Pancreas (tissue), 10 donors: ENCODE results near the gene VWF. TPM values are rescaled to one million over a fixed set of nuclear protein-coding genes. Genes with fewer than 3 reads are reported as not detected.

Experiments used
- ATAC-seq, 4 donors: fragments of 200-7000 bp; cut with Tn5 transposase; one replicate each; pipeline versions ENCODE4 v1.8.0 to v1.9.1; 2020; ENCODE audit warnings: mild to moderate bottlenecking in 4 of 4, moderate library complexity in 4 of 4
- DNase-seq, 6 donors: peaks; one replicate each; pipeline ENCODE4 v3.0.0-alpha.2; 2020
- FAIRE-seq: peaks from 2 replicates; lab custom pipeline; 2012; peaks lifted over from hg19 to GRCh38; lab: Jason Lieb, UNC
- H3K27ac ChIP-seq, 4 donors: fragments of 200-600 bp; sonication (generic); 1 replicate in 3 of 4; 2 replicates in 1 of 4; pipeline versions ENCODE4 v1.5.0 to v1.8.0; 2020
- H3K27me3 ChIP-seq, 4 donors: fragments of 200-600 bp; one replicate each; pipeline ENCODE4 v1.8.0; 2021
- H3K36me3 ChIP-seq, 3 donors: fragments of 200-600 bp; sonication (generic) in 1 of 3; one replicate each; pipeline versions ENCODE4 v1.5.0 to v1.8.0; 2020 to 2021
- H3K4me1 ChIP-seq, 3 donors: fragments of 200-600 bp; one replicate each; pipeline ENCODE4 v1.8.0; 2021
- H3K4me3 ChIP-seq, 4 donors: fragments of 200-600 bp; sonication (generic) in 2 of 4; one replicate each; pipeline versions ENCODE4 v1.5.0 to v1.8.0; 2020 to 2021
- H3K9me3 ChIP-seq, 4 donors: fragments of 200-600 bp; one replicate each; pipeline ENCODE4 v1.8.0; 2021
- CTCF ChIP-seq, 4 donors: fragments of 200-600 bp; sonication (generic) in 3 of 4; IDR thresholded peaks; one replicate each; pipeline versions ENCODE4 v1.5.0 to v1.8.0; 2021; ENCODE audit warnings: antibody characterized with exemption in 4 of 4
- WGBS, 2 donors: extraction: QIAGEN DNeasy Blood & Tissue Kit; methylation state at CpG; one replicate each; pipeline ENCODE4 v1.1.7; 2013; 5-methylcytosine and 5-hydroxymethylcytosine counted together
- intact Hi-C, 3 donors: fragments of 100-400 bp; cut with DNase I; formaldehyde crosslinking; loops; one replicate each; pipeline versions ENCODE4 v1.11.1 to v1.14.2; 2022
- polyA plus RNA-seq, 2 donors: library from polyadenylated mRNA; stranded (reverse); fragments of 200-250 nt; gene quantifications; one replicate each; pipeline ENCODE4 v1.2.3, GENCODE V29; 2013
- total RNA-seq, 6 donors: library from RNA; stranded (reverse); fragmentation: NEBNext Ultra II Directional in 4 of 6; extraction: Animal tissue kit (Norgen Biotek cat#: 25700) in 4 of 6; gene quantifications; one replicate each; pipeline versions ENCODE4 v1.2.1 to v1.2.4, GENCODE V29; 2021 to 2023
- donor health status: healthy with polysubstance abuse.
- donor health status: DM: no; HTN: no; CAD: no; lungs with moderate emphysema.
- donor health status: DM: no; HTN: no; CAD: no.
- donor health status: control.
- donor health status: control.
- donor health status: Bipolar disorder and iron deficiency.
- donor health status: DM: yes; HTN: yes; CAD: no.
- donor health status: DM: no; HTN: no; CAD: no.
- donor health status: DM: no; HTN: no; CAD: no.
- donor health status: DM: yes; HTN: yes; CAD: no.

The VWF gene
- total and polyA plus RNA-seq, 8 donors, result 15.9 to 53.1 (median 29.1) TPM

GRCh38 chr12:6092784-6093722, 31.4 kb downstream of the VWF start:
- peak in 3 of 4 donors; percentile 38 to 70 (median 62) for ATAC-seq
- 67 to 74% methylated on average over 9 of the region's 9 CpGs for WGBS, 2 donors
- no peaks in the 10 kb centered on the region for H3K4me1 ChIP-seq
- no peaks in the 10 kb centered on the region for H3K9me3 ChIP-seq
- H3K27ac ChIP-seq, result no peak overlapping the region
- TF ChIP-seq CTCF (IDR thresholded peaks at IDR 0.05), result no peak
- intact Hi-C loops, result no loop called here
- no peak overlapping the region for H3K4me3 ChIP-seq
- H3K27me3 ChIP-seq, result no peaks in the 10 kb centered on the region
- H3K36me3 ChIP-seq, result no peaks in the 10 kb centered on the region
- FAIRE-seq, result no peak
- no peak for DNase-seq

GRCh38 chr12:6091786-6092566, 32.5 kb downstream of the VWF start:
- ATAC-seq (no peak), DNase-seq (no peak), FAIRE-seq (no peak)
- Histone ChIP-seq H3K4me1 (no peaks in the 10 kb centered on the region), H3K4me3 (no peak overlapping the region), H3K27me3 (no peaks in the 10 kb centered on the region), H3K9me3 (no peaks in the 10 kb centered on the region), H3K27ac (no peak overlapping the region), H3K36me3 (no peaks in the 10 kb centered on the region)
- TF ChIP-seq CTCF (IDR thresholded peaks at IDR 0.05), result no peak
- WGBS, 2 donors, result 75 to 80% methylated on average over 14 of the region's 14 CpGs
- intact Hi-C loops, result no loop called here

- TF ChIP-seq CTCF (IDR thresholded peaks at IDR 0.05), result no peak
- no peaks in the 10 kb centered on the region for H3K9me3 ChIP-seq
- H3K27me3 ChIP-seq, result no peaks in the 10 kb centered on the region
- intact Hi-C loops, result no loop called here
- no peak for ATAC-seq
- FAIRE-seq, result no peak
- H3K4me1 ChIP-seq, result no peaks in the 10 kb centered on the region
- WGBS, 2 donors, result 56 to 62% methylated on average over 6 of the region's 6 CpGs
- no peak overlapping the region for H3K27ac ChIP-seq
- H3K4me3 ChIP-seq, result no peak overlapping the region
- DNase-seq, result no peak
- no peaks in the 10 kb centered on the region for H3K36me3 ChIP-seq
Measured at GRCh38 chr12:6090803-6091202, 33.7 kb downstream of the VWF start.

DNA sequence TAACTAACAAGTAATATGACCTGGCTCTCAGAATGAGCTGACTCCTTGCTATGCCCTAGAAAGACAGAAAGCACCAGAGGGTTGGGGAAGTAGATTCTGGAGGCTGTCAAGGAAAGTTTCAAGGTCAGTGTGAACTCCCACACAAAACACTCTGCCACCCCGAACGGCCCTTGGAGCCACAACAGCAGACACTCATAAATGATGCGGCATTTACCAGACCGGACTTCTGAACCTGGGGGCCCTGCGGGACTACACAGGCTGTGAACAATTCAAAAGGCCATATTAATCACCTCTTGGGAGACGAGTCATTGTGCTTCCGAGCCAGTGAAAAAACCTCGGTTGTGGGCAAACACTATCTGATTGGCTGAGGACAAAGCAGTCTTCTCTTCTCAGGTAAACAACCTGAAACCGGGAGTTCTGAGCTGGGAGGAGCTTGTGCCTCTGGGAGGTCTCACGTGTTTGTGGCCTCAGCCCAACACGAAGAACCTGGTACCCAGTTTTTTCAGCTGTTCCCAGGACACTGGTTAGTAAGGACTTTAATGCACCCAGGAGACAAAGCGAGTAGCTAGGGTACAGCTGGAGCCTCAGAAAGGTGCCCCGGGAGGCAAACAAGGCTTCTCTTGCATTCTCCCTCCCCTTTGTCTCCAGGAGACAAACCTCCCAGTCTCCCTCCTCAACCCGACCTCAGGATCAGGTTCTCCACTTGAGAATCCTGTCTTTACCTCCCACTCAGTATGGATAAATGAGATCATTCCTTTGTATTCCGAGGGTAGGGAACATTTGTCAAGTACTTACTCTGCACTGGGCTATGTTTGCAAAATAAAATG, 35.3 kb downstream of the VWF start:
- intact Hi-C loops, result no loop called here
- no peaks in the 10 kb centered on the region for H3K27me3 ChIP-seq
- no peaks in the 10 kb centered on the region for H3K4me1 ChIP-seq
- H3K27ac ChIP-seq, result no peak overlapping the region
- ATAC-seq (peak; percentile 67 to 79 (median 74)), DNase-seq (peak in 2 of 6 donors; percentile 14 to 26), FAIRE-seq (no peak)
- no peak overlapping the region for H3K4me3 ChIP-seq
- no peaks in the 10 kb centered on the region for H3K36me3 ChIP-seq
- TF ChIP-seq CTCF (IDR thresholded peaks at IDR 0.05), result no peak
- 17 to 19% methylated on average over 15 of the region's 15 CpGs for WGBS, 2 donors
- H3K9me3 ChIP-seq, result no peaks in the 10 kb centered on the region
